H7 (cell line): ENCODE results near the gene TCP11. TPM values are rescaled to one million over a fixed set of nuclear protein-coding genes. Genes with fewer than 3 reads are reported as not detected.

ENCODE experiments used
- DNase-seq: peaks from one replicate; pipeline ENCODE4 v3.0.0; 2012
- H3K27me3 ChIP-seq: 2 replicates; pipeline ENCODE4 v1.6.0; 2011; ENCODE audit warnings: mild to moderate bottlenecking, low read length; ENCODE audit not compliant: control insufficient read depth, insufficient read depth
- H3K36me3 ChIP-seq: replicated peaks from 2 replicates; pipeline ENCODE4 v1.5.1; 2011; ENCODE audit warnings: low read length; ENCODE audit not compliant: control insufficient read depth, insufficient read depth
- H3K4me3 ChIP-seq: 2 replicates; pipeline ENCODE4 v1.5.1; 2011; ENCODE audit warnings: low read depth, mild to moderate bottlenecking, control low read depth, low read length, moderate library complexity; ENCODE audit not compliant: insufficient read depth
- total RNA-seq: library from RNA; depleted of rRNA; stranded (reverse); fragments of >200 nt; shearing (Covaris generic); gene quantifications from 2 replicates; pipeline ENCODE4 v1.2.3, GENCODE V29; 2014; rRNA removed

Gene TCP11
- total RNA-seq, 1 experiment from 2014 or later: 0.31 TPM

- Histone ChIP-seq H3K36me3 (peaks cover 1% of the 10 kb centered on the region), H3K4me3 (no peak overlapping the region), H3K27me3 (no peaks in the 10 kb centered on the region)
- no peak for DNase-seq
These were observed 72.5 kb downstream of the TCP11 start for GRCh38 chr6:35068644-35069043.

GRCh38 chr6:35068206-35068605, 72.9 kb downstream of the TCP11 start:
- H3K27me3 ChIP-seq: no peaks in the 10 kb centered on the region
- no peak for DNase-seq
- peaks cover 1% of the 10 kb centered on the region for H3K36me3 ChIP-seq
- H3K4me3 ChIP-seq: no peak overlapping the region

Other genes with a start within 250 kb of the TCP11 start
- gene SCUBE3, start 72.6 kb upstream of the TCP11 start, total RNA-seq: 0.45 and 0.70 TPM in 2 replicates
- gene ZNF76, start 118.4 kb upstream of the TCP11 start, total RNA-seq: 13.8 and 17.2 TPM in 2 replicates
- gene DEF6, start 156.5 kb upstream of the TCP11 start, total RNA-seq: 6.5 and 10.1 TPM in 2 replicates
- 1.9 and 3.2 TPM in 2 replicates for gene PPARD, start 201.2 kb upstream of the TCP11 start, total RNA-seq